Fibroblast of skin of left biceps (primary cell): ENCODE measurements around the gene ABCA4.
"Not testable (repeated sequence)": the region's sequence is repeated elsewhere in the genome, so short reads cannot be mapped to it uniquely, and the experiment has no call there.

Experiments used
- DNase-seq, 2 experiments: peaks; one replicate each; pipeline ENCODE4 v3.0.0-alpha.2; 2013; ENCODE audit warnings: low read depth in 2 of 2

Gene ABCA4

GRCh38 chr1:93979040-93979717 is 141.8 kb downstream of the ABCA4 start:
- DNase-seq = no peak

- DNase-seq = no peak
These were observed 143.4 kb downstream of the ABCA4 start for GRCh38 chr1:93977598-93977945.

GRCh38 chr1:93976711-93977597 is 144.0 kb downstream of the ABCA4 start:
- DNase-seq = no peak

- DNase-seq = no peak
These were observed 144.7 kb downstream of the ABCA4 start for GRCh38 chr1:93976291-93976690.

GRCh38 chr1:93972341-93972740 is 148.6 kb downstream of the ABCA4 start:
- no peak for DNase-seq

- DNase-seq = no peak
These were observed 151.1 kb downstream of the ABCA4 start for GRCh38 chr1:93969887-93970286.

GRCh38 chr1:93969371-93969770 is 151.6 kb downstream of the ABCA4 start:
- DNase-seq = no peak

GRCh38 chr1:93967306-93967705 is 153.6 kb downstream of the ABCA4 start:
- no peak for DNase-seq

- DNase-seq = no peak
These were observed 155.1 kb downstream of the ABCA4 start for GRCh38 chr1:93965888-93966287.

- no peak for DNase-seq
These were observed 155.7 kb downstream of the ABCA4 start for GRCh38 chr1:93965256-93965655.

- no peak for DNase-seq
These were observed 156.2 kb downstream of the ABCA4 start for GRCh38 chr1:93964777-93965200.

- DNase-seq = no peak
These were observed 156.7 kb downstream of the ABCA4 start for GRCh38 chr1:93964096-93964776.

GRCh38 chr1:93963585-93963984 is 157.4 kb downstream of the ABCA4 start:
- DNase-seq = no peak

GRCh38 chr1:93961906-93962305 is 159.0 kb downstream of the ABCA4 start:
- DNase-seq = no peak

GRCh38 chr1:93961443-93961842 is 159.5 kb downstream of the ABCA4 start:
- DNase-seq = no peak

- DNase-seq = no peak
These were observed 160.3 kb downstream of the ABCA4 start for GRCh38 chr1:93960641-93961147.

- no peak for DNase-seq
These were observed 161.5 kb downstream of the ABCA4 start for GRCh38 chr1:93959413-93959812.

GRCh38 chr1:93958726-93959100 is 162.2 kb downstream of the ABCA4 start:
- DNase-seq = no peak

- DNase-seq = no peak
These were observed 162.8 kb downstream of the ABCA4 start for GRCh38 chr1:93958032-93958725.

- no peak for DNase-seq
These were observed 165.2 kb downstream of the ABCA4 start for GRCh38 chr1:93955765-93956164.

- DNase-seq = not testable (repeated sequence)
These were observed 173.8 kb downstream of the ABCA4 start for GRCh38 chr1:93947002-93947686.
